ENCODE measurements around the gene LLCFC1. TPM values are rescaled to one million over a fixed set of nuclear protein-coding genes. Genes with fewer than 3 reads are reported as not detected.

The LLCFC1 gene
- polyA plus RNA-seq, 1 donor = 1.5 TPM

DNA sequence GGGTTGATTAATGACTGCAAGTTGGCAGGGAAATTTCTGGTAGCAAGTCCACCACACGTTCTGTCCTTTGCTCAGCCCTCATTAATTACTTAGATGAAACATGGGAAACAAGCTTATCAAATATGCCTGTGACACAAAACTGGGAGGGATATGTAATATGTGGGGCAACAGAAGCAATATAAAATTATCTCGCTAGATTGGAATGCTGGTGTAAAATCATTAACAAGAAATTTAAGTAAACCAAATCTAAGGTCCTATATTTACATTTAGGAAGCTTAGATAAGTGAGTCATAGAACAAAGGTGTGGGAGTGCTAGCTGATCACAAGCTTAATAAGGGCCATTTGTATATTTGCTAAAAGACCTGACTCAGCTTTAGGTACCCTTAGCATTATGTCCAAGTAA lies 29.3 kb upstream of the LLCFC1 start:
- no peak for DNase-seq

DNA sequence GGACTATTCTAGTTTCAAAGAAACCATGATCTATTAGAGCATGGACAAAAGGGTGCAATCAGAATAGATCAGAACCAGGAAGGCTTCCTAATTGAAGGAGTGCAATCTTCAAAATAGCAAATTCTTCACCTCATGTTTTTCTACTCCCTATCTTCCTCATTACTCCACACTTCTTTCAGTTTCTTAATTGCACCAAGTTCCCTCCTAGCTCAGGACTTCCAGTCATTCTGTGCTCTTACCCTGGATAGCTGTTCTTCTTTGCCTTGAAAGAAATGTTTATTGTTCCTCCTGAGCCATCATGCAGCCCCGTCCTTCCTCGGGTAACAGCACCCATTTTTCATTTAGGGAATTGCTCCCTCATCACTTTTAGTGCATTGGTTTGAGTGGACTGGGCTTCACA lies 28.8 kb upstream of the LLCFC1 start:
- no peak for DNase-seq

DNA sequence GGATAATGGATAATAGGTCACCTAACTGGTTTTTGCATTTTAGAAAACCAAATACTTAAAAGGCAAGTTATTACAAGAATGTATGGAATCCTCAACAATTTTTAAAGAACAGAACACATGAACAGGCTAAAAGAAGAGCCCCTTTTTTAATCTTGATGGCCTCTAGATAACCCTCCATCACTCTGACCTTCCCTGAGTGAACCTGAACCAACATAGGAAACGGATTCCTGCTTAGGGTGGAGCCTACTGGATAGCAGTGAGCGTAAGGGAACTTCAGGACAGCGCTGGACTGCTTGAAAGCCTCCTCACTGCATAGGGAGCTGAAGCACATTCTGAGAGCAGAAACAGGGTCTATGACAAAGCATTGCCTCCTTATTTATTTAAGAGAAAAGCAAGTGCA lies 26.2 kb upstream of the LLCFC1 start:
- no peak for DNase-seq

DNA sequence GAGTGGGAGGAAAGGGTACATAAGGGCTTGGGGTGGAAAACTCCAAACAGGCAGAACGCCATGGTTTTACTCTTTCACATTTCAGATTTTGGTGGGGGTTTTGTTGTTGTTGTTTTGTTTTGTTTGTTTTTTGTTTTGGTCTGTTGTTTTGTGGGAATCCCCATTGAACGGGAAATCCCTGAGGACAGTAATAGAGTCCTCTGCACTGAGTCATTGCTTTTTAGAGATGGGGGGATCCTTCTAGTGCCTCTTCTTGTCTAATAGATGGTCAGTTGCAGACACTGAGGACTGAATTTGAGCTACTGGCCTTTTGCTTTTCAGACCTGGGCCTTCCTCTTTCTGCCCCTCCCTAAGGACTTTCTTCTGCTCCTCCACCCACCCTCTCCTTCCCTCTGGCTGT lies 25.7 kb upstream of the LLCFC1 start:
- no peak for DNase-seq

DNA sequence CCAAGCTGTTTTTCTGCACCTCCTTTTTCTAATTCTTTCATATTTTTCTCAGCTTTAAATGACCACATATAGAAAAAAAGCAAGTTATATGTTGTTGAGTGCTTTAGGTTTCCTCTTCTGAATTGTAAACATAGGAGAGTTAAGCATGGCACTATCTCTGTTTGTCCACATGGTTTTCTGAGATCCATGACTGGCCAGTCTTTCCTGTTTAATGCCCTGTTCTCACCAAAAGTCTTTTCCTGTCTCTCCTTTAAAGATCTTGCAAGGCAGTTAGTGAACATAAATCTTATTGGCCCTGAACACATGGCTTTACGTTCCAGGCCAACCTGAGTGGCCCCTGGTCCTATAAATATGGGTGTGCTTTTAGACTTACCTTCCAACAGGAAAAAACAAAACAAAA lies 25.2 kb upstream of the LLCFC1 start:
- no peak for DNase-seq

DNA sequence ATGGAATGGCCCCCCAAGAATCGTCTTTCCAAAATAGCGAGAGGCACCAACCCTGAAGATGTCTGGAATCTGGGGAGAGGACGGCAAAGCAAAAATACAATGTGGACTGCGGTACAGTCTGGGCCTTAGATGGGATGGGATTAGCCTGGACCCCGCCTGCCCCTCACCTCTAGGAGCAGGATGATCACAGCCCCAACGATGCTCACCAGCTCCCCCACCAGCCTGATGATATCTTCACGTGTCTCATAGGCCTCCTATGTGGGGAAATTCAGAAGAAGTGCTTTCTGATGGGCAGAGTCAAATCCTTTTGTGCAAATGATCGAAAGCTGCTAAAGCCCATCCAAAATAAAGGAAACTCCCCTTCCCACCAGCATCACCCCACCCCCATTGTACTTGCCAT lies 24.0 kb upstream of the LLCFC1 start:
- DNase-seq = no peak

DNA sequence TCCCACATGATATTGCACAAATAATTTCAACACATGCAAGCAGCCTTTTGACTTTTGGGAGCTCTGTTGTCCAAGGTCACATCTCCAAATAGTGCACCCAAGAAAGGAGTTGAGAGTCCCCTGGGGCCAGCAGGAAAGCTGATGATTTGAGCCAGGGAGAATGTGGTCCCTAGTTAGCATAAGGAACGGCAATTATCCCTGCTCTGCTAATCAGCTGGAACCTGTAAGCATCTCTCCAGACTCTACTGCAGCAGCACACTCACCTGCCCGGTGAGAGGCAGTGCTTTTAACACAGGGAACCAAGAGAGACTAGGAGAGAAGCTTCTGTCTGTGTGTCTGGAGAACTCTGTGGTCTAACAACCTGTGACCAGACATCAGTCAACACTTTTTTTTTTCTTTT lies 22.8 kb upstream of the LLCFC1 start:
- peak; percentile 27 for DNase-seq

DNA sequence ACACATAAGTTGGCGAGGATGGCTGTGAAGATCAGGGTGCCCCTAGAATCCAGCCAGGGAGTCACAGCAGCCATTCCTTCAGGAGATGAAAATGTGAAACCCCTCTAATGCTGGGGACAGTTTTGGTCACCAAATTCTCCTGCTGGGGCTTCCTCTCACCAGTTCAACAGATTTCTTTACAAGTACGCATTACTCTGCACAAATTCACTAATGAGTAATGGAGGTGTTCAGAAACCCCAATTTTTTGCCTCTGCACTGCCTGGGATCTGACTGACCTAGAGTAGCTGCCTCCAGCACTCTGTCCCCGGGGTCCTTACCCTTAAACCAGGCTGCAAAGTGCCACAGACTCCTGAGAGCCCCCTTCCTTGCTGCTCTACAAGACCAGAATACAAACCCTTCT lies 21.8 kb upstream of the LLCFC1 start:
- DNase-seq = no peak

DNA sequence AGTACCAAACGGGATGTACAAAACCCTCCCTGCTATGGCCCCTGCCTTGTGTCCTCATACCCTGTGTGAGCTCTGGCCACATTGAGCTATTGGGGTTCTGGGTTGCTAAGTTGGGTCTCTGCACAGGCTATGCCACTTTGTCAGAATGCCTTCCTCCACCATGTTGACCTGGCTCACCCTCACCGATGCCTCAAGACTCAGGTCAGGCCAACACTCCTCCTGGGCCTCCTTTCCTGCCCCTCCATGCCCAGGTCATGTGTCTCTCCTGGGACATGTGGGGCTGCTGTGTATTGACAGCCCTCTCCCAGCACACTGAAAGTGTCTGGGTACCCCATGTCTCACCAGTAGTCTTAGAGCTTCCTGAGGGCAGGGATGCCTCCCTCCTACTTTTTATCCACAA lies 20.4 kb upstream of the LLCFC1 start:
- no peak for DNase-seq

DNA sequence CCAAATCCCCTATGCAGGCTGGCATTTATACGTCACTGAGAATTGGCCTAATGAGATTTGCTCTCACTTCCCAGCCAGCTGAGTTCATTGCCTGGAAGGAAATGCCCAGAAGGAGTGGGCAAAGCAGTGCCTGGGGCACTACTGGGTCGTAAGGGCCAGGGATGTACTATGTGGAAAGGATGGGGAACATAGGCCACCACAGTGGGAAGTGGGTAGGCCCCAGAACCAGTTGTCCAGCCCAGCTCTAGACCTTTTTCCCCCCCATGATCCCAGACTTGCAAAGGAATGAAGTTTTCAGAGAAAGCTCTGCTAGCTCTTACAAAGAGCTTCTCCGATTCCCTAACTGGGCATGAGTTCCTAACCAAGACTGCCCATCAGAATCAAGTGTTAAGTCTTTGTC lies 19.6 kb upstream of the LLCFC1 start:
- no peak for DNase-seq

DNA sequence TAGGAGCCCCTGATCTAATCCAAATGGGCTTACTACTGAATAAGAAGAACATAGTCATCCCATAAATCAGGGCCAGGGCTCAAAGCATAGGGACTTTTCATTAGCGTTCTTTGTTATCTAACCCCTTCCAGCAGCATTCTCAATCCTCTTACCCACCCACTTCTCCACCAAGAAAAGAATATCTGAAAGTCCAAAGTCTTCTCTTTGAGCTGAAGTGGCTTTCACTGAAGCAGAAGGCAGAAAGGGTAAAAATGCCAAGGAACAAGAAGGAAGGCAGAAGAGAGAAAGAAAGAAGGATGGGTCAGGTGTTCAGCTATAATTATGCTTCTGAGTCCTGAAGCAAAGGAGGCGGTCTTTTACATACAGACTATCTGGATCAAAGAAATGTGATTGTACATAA lies 15.9 kb upstream of the LLCFC1 start:
- DNase-seq = no peak

DNA sequence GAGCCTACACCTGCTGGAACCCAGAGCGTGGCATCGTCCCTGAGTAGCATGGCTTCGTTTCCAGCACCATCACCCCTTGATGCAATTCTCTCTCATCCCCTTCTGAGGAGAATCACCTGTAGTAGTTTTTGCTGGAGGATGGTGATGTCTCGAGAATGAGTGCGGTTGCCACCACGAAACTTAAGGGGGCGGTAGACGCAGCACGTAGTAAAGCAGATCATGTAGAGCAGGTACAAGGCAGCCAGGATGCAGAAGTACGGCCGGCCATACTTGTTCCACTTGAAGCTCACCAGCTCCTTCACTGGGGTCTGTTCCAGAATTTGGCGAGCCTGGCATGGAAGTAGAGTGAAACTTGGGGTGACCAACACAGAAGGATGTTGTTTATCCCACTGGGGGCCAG lies 13.9 kb upstream of the LLCFC1 start:
- DNase-seq = no peak

DNA sequence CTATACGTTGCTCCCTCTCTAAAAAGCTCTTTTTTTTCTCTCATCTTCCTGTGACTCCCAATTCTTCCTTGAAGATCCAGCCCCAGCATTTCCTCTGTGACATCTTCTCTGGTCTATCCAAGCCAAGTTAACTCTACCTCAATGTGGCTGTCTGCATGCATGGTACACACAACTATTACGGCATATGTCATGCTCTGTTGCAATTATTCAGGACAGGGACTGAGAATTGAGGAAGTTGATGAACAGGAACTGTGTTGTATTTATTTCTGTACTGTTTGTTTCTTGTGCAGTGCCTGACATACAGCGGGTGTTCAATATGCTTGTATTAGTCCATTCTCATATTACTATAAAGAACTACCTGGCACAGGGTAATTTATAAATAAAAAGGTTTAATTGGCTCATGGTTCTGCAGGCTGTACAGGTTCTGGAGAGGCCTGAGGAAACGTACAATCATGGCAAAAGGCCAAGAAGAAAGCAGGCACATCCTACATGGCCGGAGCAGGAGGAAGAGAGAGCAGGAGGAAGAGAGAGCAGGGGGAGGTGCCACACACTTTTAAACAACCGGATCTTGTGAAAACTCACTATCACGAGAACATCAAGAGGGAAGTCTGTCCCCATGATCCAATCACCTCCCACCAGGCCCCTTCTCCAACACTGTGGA lies 12.1 kb upstream of the LLCFC1 start:
- DNase-seq = no peak

DNA sequence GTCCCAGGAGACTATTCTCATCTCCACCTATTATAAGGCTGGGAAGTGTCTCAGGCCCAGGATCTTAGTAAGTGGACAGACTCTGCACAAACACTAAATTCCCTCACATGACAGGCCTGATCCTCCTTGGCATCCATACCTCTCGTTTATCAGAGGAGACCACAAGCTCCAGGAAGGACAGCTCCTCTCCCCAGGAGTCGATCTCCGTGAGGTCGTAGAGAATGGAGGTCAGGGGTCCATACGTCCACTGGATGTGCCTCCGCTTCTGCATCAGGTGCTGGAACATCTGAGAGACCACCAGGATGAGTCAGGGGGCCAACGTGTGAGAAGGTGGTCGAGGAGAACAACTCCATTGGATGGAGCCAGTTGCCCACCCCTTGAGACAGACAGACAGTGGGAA lies 11.3 kb upstream of the LLCFC1 start:
- DNase-seq = no peak

DNA sequence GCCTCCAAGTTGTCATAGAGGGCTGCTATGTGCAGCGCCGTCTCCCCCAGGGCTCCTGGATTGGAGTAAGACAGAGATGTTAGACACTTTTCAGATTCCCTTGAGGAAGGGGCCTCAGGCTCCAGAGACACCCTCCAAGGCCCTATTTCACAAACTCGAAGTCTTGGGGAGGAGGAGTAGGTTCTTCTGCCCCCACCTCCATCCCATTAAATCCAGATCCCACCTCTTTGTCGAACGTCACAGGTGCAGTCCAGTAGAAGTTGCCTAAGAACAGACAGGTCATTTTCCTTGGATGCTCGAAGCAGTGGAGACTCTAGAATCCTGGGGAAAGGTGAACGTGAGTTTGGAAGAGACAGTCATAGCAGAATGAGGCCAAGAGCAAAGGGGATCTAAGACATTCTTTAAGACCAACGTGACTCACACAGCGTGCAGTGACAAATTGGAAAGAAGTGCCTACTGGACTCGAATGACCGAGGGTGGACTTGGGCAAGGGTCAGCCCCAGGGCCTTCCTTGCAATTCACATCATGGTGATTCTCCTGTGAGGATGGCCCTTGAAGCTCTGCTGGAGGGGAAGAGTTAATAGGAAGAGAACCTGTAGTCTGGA lies 9.1 kb upstream of the LLCFC1 start:
- DNase-seq = no peak

DNA sequence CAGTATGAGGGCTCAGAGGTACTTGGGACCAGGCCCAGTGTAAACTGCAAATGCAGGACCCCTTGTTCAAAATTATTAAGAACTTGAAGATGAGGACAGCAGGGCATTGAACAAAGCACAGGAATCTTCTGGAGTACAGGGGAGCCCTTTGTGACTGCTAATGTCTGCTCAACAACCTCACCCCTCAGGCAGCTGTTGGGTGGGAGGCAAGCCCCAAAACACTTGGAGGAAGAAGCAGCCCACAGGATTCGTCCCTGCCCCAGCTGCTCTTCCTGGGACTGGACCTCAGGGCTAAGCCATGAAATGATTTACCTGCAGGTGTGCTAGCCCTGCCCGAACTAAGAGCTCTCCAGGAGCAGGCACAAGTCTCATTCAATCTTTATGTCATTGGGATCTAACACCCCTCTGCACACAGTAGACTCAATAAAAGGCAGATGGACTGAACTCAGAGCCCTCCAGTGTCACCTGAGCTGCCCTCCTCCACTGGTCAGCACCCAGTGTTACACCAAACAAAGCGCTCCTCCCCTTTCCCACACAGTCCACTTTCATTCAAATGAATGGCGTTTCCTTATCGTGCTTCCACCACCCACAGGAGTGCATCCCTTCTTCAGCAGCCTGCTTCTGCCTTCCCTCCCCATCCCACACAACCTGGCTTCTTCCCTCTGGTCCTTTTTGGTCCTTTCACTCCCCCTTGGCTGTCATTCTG lies 6.7 kb upstream of the LLCFC1 start:
- no peak for DNase-seq

DNA sequence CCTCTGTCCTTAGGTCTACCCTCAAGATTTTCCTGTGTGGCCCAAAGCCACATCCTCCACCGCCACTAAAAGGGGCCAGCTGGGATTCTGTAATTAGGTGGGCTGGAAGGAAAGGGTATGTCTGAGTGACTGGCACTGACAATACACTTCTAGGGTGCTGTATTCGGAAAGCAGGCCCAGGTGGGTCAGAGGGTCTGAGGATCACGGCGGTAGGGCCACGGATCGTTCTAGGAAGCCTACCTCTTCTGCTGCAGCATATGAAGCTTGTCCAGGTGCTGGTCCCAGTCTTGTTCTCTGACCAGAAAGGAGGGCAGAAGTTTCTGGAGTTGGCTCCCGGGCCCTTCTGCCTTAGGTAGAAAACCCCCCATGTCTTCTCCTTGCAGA lies 6.2 kb upstream of the LLCFC1 start:
- DNase-seq = no peak

DNA sequence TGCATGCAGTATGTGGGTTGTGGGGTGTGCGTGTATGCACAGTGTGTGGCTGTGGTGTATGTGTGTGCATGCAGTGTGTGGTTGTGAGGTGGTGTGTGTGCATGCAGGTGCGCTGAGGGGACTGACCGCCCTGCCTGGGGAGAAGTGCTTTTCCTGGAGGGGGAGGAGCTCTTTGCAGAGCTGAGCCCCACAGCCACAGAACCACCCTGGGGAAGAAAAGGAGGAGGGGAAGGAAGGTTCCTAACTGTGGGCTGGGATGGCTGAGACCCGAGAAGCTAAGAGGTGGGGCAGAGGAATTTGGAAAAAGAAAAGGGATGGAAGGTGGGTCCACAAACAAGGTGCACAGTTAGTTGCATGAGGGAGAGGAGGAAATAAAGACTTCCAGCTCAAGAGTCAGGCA lies 5.7 kb upstream of the LLCFC1 start, which contains the start of gene TRPV5:
Gene TRPV5, minus strand, starts transcription at position 123 of the 400 bp plus-strand sequence. CDS start 287 bp downstream, outside the sequence.
- no peak for DNase-seq

DNA sequence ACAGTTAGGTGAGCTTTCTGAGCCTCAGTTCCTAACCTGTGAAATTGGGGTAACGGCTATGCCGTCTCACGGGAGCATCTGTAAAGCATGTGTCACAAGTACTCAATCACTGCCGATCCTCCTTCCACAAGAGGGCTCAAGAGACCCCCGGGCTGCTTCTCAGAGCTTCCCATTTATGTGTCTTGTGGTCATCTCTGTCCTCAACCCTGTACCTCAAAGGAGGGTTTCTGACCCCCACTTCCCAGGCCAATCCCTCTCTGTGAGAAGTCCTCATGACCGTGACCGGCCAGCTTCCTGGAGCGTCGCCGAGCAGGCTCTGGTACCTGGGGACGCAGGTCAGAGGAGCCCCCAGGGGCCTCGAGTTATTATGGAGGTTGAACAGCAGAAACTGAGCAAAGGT lies 5.2 kb upstream of the LLCFC1 start:
- DNase-seq = no peak

DNA sequence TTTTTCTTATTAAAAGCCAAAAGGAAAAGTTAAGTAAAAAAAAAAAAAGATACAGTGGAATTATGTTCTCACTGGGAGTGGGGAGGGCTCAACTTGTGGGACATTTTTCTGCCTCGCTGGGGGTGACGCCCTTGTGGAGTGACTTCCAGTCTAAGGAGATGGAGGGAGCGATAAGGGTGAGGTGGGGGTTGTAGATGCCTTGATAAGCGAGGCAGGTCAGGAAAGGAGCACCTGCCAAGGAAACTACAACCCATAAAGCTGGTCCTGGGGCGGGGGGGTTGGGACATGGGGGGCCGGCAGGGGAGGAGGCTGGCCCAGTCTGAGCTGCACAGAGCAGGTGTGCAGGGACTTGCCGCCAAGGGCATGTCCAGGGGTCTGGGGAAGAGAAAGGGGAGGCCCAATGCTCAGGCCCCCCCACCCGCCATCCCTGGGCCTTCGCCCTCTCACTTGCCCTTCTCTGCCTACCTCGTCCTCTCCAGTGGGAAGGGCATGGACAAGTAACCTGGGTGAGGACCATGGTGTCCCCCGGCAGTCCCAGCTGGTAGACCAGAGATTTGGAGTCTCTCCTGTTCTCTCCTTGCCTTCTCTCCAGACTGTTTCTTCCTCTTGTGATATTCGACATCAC lies 3.2 kb upstream of the LLCFC1 start:
- no peak for DNase-seq

DNA sequence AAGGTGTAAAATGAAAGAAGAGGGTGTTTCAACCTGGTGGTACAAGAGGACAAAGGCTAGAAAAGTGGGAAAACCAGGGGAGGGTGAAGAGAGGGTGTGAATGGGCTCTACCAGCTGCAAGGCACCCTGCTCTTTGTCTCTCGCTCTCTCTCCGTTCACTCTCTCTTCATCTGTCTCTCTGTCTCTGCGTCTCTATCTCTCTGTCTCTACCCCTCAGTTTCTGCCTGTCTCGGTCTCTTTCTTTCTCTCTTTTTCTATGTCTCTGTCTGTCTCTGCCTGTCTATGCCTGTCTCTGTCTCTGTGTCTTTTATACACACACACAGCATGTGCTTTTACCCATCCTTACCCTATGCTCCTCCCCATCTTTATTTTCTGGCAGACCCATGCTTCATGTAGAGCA lies 673 bp upstream of the LLCFC1 start:
- no peak for DNase-seq

DNA sequence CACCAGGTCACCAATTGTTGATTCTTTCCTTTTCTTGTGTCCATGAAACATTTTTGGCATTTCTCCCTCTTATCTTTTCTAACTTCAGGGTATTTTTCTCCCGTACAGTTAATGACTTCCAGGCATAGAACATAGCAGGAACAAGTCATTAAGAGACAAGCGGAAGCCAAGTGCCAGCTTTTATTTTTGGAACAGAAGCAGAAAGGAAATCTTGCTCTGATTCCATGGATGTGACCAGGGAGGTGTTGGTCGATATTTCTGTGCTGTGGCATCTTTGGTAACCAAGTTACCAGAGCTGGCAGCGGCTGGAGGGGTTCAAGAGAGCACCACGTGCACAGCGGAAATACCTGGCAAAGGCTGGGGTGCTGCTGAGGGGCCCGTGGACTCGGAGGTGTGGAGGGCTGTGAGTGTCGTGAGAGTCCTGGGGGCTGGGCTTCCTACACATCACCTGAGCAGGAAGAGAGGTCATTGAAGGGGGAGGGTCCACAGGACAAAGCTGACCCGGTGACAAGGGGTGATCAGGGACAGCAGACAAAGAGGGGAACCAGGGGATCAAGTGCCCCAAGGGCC lies 1.8 kb downstream of the LLCFC1 start:
- DNase-seq = no peak

DNA sequence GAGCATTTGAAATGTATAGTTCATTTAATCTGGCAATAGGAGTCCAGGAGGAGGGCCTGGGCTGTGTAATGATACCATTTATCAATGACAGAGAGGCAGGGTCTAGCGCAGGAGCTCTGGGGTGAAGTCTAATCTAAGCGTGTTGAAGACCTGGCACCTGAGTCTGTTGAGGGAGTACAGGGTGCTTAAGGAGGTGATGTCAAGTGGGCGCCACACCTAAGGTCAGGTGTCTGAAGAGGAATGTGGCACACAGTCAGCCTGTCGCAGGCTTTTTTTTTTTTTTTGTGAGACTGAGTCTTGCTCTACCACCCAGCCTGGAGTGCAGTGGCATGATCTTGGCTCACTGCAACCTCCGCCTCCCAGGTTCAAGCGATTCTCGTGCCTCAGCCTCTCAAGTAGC lies 2.3 kb downstream of the LLCFC1 start:
- no peak for DNase-seq

All from left kidney (tissue), 2 donors.